GM12801 (cell line): ENCODE results near the gene MEAK7.

ENCODE experiments used
- TF ChIP-seq, protein P1 (sequence below): IDR thresholded peaks from one replicate; pipeline ENCODE4 v1.5.1; 2011; ENCODE audit warnings: control low read depth; ENCODE audit not compliant: insufficient read length; ENCODE audit errors: extremely low read depth

Gene MEAK7

DNA sequence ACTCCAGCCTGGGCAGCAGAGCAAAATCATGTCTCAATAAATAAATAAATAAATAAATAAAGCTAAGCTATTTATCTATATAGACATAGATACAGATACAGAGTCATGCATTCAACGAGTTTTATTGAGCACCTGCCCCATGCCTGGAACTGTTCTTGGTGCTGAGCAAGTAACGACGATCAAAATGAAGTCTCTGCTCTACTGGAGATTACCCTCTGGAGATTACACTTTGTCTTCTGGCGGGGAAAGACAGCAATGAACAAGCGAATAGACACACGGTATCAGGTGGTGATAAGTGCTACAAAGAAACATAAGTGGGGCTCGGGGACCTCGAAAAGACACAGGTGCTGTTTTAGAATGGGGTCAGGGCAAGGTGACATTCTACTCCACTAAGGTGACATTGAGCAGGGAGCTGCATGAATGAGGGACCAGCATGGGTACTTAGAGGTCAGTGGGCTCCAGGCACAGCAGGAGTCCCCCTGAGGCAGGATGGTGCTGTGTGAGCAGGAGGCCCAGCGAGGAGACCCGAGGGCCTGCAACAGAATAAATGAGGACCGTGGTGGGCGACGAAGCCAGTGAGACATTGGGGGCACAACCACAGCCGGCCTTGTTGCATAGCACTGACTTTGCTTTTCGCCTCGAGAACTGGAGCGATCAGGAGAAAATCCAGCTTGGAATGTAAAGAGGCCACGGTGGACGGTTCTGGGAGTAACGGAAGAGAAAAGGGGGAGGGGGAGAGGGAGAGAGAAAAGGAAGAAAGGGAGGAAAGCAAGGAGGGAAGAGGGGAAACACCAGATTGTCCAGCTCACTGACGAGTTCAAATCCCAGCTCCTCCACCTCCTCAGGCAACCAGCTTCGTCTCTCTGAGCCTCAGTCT, 42.4 kb upstream of the MEAK7 start:
- TF ChIP-seq, protein P1, sequence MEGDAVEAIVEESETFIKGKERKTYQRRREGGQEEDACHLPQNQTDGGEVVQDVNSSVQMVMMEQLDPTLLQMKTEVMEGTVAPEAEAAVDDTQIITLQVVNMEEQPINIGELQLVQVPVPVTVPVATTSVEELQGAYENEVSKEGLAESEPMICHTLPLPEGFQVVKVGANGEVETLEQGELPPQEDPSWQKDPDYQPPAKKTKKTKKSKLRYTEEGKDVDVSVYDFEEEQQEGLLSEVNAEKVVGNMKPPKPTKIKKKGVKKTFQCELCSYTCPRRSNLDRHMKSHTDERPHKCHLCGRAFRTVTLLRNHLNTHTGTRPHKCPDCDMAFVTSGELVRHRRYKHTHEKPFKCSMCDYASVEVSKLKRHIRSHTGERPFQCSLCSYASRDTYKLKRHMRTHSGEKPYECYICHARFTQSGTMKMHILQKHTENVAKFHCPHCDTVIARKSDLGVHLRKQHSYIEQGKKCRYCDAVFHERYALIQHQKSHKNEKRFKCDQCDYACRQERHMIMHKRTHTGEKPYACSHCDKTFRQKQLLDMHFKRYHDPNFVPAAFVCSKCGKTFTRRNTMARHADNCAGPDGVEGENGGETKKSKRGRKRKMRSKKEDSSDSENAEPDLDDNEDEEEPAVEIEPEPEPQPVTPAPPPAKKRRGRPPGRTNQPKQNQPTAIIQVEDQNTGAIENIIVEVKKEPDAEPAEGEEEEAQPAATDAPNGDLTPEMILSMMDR = no peak

DNA sequence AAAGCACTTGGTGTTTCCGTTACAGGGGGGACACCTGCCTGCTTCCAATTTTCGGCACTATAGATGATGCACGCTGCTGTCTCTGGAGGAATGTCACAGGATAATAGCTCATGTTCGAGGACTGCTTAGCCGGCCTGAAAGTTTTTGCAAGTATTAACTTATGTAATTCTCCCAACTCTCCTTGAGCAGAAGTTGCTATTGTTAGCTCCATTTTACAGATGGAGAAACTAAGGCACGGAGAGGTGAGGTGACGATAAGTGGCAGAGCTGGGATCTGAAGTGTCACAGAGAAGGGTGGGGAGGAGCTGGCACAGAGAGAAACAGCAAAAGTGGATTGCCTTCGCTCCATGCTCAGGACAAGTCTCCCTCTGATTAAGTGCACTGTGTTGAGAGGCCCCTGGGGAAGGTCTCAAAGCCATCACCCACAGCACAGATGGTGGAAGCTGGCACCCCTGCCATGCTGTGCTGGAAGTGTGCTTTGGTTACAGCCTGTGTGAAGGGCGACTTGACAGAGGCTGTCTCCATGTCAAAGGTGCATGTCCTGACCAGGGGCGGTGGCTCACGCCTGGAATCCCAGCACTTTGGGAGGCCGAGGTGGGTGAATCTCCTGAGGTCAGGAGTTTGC, 40.8 kb upstream of the MEAK7 start:
- TF ChIP-seq, protein P1 = no peak

DNA sequence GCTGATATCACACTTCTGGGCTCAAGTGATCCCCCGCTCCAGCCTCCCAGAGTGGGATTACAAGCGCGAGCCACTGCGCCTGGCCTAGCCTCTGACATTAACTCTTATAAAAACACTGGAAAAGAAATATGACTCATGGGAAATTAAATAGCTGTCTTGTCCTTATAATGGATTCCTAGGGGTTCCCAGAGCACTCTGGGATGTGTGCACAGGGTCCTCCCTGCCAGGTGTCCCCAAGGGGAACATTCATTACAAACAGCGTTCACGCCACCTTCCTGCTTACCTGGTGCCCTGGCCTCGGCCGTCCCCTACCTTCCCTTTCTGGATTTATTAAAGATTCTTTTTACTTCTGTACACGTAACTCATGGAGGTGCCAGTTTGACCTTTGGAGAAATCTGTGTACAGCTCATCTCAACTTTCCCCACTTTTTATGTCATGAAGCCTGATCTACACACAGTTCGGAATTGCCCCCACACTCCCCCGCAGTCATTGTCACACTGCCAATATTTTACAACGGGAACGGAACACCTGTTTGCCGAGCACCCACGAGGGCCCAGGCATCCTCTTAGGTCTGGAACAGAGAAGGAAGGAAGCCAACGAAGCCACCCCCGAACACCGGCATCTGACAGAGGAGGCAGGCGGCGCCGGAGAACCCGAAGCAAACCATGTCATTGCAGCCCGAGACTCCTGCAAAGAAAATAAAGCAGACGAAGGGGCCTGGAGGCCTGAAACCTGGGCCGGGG, 39.7 kb upstream of the MEAK7 start:
- TF ChIP-seq, protein P1 = no peak

DNA sequence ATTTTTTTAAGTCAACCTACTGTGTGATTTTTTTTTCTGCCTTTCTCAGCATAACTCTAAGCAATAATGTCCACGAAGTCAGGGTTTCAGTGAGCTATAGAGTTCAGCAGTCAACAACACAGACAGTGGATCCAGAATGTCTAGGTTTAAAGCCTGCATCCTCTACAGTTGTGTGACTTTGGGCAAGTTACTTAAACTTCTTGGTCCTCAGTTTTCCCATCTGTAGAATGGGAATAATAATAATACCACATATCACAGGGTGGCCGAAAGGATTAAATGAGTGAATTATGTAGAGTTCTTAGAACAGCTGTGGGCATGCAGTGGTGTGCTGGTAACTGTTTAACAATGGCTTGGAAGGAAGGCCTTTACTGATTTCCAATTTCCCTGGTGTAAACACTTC, 38.8 kb upstream of the MEAK7 start:
- TF ChIP-seq, protein P1 = no peak

DNA sequence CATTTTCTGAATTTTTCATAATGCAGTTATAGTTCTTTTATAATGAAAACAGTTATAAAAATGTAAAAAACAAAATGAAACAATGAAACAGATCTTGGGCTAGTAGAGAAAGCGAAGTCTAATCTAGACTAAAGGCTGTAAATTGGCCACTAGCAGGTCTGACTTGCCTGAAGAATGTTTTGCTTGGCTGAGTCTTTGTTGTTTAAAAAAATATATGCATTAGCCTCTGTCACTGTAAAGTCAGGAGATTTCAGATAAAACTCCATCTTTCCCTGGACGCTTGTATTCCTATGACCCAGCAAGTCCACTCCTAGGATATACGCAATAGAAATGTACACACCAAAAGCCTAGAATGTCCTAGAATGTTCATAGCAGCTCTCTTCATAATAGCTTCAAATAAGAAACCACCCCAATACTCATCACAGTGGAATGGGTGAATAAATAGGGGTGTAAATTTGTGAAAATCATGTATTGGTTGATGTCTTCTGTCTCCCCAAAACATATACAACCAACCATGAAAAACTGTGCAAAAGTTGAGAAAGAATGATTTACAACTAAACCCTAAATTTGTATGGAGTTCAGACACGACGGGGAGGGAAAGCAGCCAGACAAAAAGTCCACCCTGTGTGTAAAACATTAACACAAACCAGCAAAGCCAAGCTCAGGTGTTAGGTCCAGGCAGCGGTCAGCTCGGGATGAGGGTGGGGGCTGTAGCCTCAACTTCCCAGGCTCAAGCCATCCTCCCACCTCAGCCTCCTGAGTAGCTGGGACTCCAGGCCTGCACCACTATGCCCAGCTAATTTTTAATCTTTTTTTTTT, 37.7 kb upstream of the MEAK7 start:
- TF ChIP-seq, protein P1 = no peak

DNA sequence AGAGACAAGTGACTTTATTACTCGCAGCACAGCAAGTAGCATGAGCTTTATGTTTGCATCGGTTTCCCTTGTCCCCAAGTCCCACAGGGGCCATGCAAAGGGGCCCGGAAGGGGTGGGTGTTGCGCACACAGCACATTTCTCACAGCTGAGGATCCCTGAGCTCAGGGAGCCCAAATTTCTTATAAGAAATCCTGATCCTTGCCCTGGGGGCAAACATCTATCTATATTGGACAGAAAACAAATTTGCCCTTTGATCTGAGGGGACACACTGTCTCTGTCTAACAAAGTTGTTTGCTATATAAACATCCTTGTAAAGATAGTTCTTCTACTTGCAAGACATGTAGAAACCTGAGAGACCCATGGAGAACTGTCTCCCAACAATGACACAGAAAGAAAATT, 35.7 kb upstream of the MEAK7 start:
- TF ChIP-seq, protein P1 = no peak
